Stimulated activated CD4-positive, alpha-beta T cell treated with anti-CD3 and anti-CD28 coated beads, Interleukin-1b, Interleukin-23, amount 100 ng/mL, for 48 hours (primary cell): ENCODE results near the gene CORO1A.
"Not testable (repeated sequence)": the region's sequence is repeated elsewhere in the genome, so short reads cannot be mapped to it uniquely, and the experiment has no call there.

ENCODE experiments used
- DNase-seq: peaks from one replicate; pipeline ENCODE4 v3.0.0-alpha.2; 2020

Gene CORO1A

DNA sequence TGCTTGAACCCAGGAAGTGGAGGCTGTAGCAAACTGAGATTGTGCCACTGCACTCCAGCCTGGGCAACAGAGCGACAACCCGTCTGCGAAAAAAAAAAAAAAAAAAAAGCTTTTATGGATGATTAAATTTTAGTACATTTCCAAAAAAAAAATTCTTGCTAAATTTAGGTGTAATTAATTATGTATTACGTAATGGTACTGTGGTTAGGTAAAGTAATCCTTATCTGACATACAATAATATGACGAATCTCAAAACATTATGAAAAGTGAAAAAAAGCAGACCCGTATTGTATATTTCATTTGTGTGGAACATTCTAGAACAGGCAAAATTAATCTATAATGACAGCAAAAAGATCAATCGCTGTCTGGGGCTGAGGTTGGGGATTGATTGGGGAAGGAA, 10.3 kb upstream of the CORO1A start:
- DNase-seq, result no peak

- DNase-seq, result not testable (repeated sequence)
These were observed 6.5 kb upstream of the CORO1A start for GRCh38 chr16:30176876-30177275.

DNA sequence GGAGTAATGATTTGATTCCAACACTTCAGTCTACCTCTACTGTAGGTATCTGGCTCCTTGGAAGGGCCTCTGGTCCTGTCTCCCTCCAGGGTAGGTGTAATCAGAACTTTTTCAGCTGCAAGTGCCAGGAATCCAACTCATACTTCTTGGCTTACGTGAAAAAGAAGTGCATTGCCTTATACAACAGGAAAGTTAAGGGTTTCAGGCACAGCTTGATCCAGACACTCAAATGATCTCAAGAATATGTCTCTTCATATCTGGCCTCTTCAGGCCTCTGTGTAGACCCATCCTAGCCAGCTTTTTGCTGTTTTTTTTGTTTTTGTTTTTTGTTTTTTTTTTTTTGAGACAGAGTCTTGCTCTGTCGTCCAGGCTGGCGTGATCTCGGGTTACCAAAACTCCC, 4.2 kb upstream of the CORO1A start:
- DNase-seq, result no peak

- DNase-seq, result no peak
These were observed 3.5 kb upstream of the CORO1A start for GRCh38 chr16:30179931-30180330.

DNA sequence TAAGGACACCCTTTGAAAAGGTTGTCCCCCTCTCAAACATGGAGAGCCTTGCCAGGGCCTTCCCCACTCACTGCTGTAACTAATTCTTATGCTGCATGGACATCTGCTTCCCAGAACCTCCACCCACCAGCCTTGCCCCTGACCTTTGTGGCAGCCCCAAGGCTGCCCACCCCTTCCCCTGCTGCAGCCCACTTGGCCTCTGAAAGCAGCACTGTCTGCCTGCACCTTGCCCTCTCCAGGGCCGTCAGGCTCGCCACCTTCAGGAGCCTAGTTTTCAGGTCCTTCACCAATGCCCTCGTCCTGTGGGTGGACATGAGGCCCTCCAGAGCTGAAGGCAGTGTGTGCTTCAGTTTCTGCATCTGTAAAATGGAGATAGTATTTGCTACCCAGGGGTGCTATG, 2.7 kb upstream of the CORO1A start:
- no peak for DNase-seq

DNA sequence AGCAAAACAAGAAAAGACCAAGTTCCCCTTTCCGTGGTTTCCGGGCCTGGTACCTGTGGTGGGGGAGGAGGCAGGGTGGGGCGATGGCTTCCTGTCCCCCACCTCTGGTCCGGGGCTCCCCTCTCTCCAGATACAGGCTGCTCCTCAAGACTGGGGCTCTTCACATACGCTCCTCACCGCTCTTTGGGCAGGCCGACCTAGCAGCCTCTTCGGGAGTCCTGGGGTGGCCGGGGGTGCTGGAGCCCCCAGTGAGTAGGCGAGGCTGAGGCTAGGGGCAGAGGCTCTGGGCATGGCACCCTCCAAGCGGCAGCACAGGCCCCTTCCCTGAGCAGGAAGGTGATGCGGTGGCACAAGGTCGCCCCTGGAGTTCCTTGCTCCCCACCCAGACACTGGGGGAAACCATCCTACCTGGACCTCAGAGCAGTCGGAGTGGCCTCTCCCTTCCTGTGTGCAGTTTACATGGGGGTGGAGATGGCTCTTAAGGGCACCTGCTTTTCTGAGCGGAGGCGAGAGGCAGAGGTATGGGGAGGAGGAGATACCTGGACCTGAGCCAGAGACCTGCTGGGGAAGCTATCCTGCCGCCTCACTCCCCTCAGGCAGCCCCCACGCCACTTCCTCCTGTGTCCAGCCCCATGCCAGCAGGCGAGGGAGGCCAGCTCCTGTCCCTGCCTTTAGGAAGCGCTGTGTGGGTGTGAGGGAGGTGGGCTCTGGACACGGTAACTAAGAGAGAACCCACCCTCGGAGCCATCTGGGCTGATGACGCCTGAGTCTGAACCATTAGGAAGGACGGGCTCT, 891 bp downstream of the CORO1A start:
- peak; percentile 70 for DNase-seq

- peak; percentile 29 for DNase-seq
These were observed 1.7 kb downstream of the CORO1A start for GRCh38 chr16:30184891-30185682.

DNA sequence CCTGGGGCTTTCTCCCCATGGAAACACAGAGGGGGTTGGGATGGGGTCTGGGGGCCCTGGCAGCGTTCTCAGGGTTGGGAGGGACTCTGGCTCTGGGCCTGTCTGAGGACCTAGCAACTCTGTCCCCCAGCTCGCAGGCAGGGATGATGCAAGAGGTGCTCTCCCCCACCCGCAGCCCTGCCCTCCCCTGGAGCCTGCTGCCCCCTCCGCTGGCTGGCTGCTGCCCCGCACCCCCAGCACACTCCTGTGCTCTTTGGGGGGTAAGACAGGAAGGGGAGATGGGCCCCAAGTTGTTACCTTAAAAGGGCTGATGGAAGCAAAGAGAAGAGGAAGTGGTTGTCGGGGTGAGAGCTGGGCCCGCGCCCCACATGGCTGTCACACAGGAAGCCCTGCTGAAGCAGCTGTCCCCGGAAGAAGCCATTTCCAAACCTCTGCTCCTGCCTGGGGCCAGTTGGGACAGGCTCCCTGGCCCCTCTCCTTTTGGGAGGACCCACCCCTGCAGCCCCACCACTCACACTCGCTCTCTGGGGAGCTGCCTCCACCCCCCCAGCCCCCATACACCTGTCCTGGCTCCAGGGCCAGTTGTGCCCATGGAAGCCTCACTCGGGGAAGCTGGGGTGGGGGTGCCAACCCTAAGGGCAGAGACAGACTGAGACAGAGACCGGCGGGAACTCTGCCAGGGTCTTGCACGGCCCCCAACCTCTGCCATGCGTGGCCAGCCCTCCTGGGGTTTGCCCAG, 2.5 kb downstream of the CORO1A start:
- DNase-seq, result peak; percentile 87

- DNase-seq, result no peak
These were observed 3.0 kb downstream of the CORO1A start for GRCh38 chr16:30186444-30186781.

- DNase-seq, result peak; percentile 87
These were observed 3.6 kb downstream of the CORO1A start for GRCh38 chr16:30186782-30187555.

GRCh38 chr16:30187556-30187865, 4.1 kb downstream of the CORO1A start:
- no peak for DNase-seq

- no peak for DNase-seq
These were observed 4.7 kb downstream of the CORO1A start for GRCh38 chr16:30187971-30188561.

GRCh38 chr16:30191158-30191557, 7.8 kb downstream of the CORO1A start:
- not testable (repeated sequence) for DNase-seq

DNA sequence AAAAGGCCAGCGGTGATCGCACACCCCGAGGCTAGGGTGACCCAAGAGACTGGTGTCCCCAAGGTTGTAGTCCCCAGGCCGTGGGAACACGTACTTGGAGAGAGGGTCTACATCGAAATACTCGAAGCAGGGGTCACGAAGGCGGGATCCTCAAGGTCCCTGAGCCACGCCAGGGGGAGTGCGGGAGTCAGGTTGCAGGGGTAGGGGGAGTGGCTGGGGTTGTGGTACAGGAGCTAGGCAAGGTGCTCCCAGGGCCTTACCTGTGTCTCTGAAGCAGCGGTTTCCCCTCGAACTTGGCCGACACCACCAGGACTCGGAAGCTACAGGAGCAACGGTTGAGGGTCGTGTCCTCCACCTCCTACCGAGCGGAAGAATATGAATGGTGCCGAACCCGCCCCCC, 9.7 kb downstream of the CORO1A start:
- DNase-seq, result not testable (repeated sequence)

- DNase-seq, result not testable (repeated sequence)
These were observed 10.2 kb downstream of the CORO1A start, which contains the start of the genes BOLA2B and SLX1A for GRCh38 chr16:30193615-30194014. TSS of gene BOLA2B (minus strand) at chr16:30193666. CDS start at chr16:30193595, 71 bp downstream. TSS of gene SLX1A (plus strand) at chr16:30193875. CDS start at chr16:30194085, 210 bp downstream.

DNA sequence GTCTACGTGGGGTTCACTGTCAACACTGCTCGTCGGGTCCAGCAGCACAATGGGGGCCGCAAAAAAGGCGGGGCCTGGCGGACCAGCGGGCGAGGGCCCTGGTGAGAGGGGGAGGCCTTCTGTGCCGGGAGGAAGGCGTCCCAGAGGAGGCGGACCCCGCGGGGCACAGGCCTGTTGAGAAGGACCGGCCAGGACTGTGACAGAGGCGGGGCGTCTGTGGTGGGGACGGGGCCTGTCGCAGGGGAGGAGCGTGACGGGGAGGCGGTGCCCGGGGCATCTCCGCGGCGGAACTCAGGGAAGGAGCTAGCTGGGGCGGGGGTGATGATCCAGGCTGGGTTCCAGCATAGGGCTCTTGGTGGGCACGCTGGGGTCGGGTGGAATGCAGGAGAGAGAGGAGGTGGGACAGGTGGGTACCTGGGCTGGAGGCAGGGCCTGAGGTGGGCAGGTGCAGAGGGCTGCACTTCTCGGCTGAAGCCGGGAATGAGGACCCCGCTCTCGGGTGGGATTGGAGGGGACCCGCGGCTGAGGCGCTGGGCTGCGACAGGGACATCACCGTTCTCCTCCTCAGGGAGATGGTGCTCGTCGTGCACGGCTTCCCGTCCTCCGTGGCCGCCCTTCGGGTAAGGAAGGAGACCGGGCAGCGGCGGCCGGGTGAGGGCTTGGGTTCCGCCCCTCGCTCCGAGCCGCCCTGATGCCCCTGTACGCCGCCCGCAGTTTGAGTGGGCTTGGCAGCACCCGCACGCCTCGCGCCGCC, 10.9 kb downstream of the CORO1A start:
- DNase-seq, result peak; percentile 5

GRCh38 chr16:30197001-30197400, 13.6 kb downstream of the CORO1A start:
- not testable (repeated sequence) for DNase-seq

- DNase-seq, result not testable (repeated sequence)
These were observed 15.6 kb downstream of the CORO1A start, which contains the start of gene SULT1A3 for GRCh38 chr16:30199049-30199448. TSS of gene SULT1A3 (plus strand) at chr16:30199255. CDS start at chr16:30200729, 1,474 bp downstream.

DNA sequence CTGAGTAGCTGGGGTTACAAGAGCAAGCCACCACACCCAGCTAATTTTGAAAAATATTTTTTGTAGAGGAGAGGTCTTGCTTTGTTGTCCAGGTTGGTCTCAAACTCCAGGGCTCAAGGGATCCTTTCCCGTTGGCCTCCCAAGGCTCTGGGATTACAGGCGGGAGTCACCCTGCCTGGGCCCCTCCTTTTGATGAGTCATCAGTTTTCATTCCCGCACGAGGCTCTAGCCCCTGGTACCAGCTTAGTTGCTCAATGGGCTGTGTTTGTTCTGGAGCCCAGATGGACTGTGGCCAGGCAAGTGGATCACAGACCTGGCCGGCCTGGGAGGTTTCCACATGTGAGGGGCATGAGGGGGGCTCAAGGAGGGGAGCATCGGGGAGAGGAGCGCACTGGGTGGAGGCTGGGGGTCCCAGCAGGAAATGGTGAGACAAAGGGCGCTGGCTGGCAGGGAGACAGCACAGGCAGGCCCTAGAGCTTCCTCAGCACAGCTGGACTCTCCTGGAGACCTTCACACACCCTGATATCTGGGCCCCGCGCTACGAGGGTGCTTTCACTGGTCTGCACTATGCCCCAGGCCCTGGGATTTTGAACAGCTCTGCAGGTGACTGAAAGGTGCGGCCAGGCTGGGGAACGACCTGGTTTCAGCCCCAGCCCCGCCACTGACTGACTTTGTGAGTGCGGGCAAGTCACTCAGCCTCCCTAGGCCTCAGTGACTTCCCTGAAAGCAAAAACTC, 16.4 kb downstream of the CORO1A start:
- not testable (repeated sequence) for DNase-seq

GRCh38 chr16:30205541-30206236, 22.3 kb downstream of the CORO1A start:
- DNase-seq, result not testable (repeated sequence)
